ENCODE measurements around the gene NTRK2.

The NTRK2 gene

GRCh38 chr9:84785792-84786547 is 116.4 kb downstream of the NTRK2 start:
- no peak for DNase-seq

- no peak for DNase-seq
Measured at GRCh38 chr9:84788803-84789462, 119.4 kb downstream of the NTRK2 start.

GRCh38 chr9:84789463-84789830 is 119.9 kb downstream of the NTRK2 start:
- no peak for DNase-seq

GRCh38 chr9:84791643-84792042 is 122.1 kb downstream of the NTRK2 start:
- no peak for DNase-seq

GRCh38 chr9:84793251-84793650 is 123.7 kb downstream of the NTRK2 start:
- no peak for DNase-seq

DNA sequence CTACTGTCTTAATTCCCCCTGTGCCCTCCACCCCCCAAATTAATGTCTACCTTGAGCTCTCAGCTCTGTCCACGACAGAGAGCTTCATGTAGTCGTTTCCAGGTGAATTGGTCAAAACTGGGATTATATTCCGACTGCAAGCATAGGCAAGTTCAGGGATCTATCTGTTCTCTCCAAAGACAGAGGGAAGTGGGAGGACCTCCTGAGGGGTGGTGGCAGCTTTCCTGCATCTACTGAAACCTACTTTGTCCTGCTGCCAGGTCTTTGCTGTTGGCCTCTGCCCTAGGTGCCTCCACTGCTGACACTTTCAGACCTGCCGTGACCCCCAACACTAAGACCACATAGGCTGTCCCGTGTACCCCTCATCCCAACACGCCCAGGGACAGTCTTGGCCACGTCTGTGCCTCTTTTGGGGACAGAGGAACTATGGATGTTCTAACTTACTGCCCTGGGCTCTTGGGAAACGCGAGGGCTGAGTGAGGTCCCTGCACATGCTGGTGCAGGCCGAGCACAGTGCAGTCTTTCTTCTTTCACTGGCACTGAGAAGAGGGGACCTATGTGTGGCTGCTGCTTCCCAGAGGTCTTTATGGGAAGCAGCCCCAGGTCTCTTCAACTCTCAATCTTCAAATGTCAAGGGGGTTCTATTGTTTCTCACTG is 125.6 kb downstream of the NTRK2 start:
- no peak for DNase-seq

DNA sequence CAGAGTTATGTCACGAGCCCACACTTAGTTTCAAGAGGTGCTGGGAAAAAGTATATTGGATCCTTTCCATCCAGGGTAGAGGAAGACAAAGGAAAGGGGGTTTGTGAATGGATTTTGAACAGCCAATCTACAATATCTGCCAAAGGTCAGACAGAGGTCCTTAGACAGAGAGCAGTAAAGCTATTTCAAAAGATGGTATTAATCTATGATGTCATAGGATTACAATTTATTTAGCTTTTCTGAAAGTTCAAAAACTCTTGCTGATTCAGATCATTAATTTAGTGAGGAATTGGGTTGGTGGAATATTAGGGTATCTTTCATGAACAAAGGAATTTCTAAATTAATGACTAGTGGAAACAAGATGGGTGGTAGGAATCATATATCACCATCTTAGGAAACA is 126.9 kb downstream of the NTRK2 start:
- DNase-seq = no peak

DNA sequence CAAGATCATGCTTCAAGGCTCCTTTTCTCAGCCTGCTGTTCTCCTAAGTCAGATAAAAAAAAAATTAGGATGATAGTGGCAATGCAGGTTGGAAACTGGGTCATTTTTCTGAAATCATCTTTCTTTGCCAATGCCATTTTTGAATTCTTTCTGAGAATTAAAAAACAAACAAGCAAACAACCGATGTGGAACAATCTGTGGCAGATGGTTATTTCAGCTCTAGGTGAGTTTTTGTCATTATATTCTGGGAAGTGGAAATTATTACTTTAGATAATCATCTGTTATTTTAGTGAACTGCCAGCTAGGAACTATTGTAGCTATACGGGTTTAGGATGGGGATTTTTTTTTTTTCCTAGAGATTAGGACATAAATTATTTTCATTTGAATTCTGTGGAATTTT is 129.7 kb downstream of the NTRK2 start:
- no peak for DNase-seq

- DNase-seq = no peak
Measured at GRCh38 chr9:84804951-84805694, 135.6 kb downstream of the NTRK2 start.

DNA sequence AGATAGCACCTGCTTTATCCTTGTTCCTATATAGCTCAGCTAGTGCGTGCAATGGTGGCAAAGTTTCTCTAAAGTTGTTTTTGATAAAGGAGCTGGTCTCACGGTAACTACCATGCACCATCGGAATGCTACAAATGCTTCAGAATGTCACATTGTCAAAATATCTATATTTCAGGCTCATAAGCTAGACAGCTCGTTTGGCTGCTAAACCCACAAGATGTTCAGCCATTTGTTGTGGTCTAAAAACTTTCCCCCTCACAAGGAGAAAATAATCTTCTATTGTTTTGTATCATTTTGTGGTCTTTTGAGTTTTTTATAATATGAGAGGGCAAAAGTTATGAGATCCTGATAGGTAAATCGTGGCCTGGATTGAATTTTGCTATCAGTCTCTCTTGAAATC is 137.9 kb downstream of the NTRK2 start:
- DNase-seq = no peak

- no peak for DNase-seq
Measured at GRCh38 chr9:84807870-84808390, 138.4 kb downstream of the NTRK2 start.

GRCh38 chr9:84808416-84808815 is 138.9 kb downstream of the NTRK2 start:
- DNase-seq = no peak

GRCh38 chr9:84811072-84811750 is 141.7 kb downstream of the NTRK2 start:
- DNase-seq = no peak

DNA sequence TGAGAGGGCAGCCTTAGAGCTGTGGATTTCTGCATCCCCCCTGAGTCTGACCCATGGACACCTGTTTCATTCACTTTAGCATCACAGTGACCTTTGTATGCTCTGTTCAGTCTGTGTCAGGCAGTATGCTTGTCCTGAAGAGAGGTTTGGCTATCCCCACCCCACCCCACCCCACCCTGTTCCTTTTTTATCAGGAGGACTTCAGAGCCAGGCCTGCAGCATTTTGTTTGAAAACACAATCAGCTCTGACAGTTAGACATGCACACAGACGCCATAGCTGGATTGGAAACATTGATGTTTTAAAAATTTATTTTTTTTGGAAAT is 142.2 kb downstream of the NTRK2 start:
- no peak for DNase-seq

- DNase-seq = no peak
Measured at GRCh38 chr9:84812355-84812754, 142.8 kb downstream of the NTRK2 start.

GRCh38 chr9:84812847-84813246 is 143.3 kb downstream of the NTRK2 start:
- DNase-seq = no peak

GRCh38 chr9:84815554-84815953 is 146.0 kb downstream of the NTRK2 start:
- no peak for DNase-seq

DNA sequence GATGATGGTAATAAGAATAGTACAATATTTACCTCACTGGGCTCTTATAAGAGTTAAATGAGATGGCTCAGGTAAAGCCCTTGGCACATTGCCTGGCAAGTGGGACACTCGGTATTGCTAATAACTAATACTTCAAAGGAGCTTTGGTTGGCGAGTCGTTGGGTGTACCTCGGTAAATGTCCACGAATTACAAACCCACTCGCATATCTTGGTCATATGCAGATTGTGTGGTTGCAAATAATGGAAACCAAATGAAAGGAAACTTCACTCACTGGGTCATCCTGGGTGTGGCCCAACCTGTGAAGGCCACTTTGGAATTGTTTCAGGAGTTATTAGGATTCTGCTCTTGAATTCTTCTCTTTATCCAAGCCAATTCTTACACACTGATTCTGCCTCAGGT is 147.5 kb downstream of the NTRK2 start:
- no peak for DNase-seq

GRCh38 chr9:84818791-84819190 is 149.3 kb downstream of the NTRK2 start:
- DNase-seq = no peak

DNA sequence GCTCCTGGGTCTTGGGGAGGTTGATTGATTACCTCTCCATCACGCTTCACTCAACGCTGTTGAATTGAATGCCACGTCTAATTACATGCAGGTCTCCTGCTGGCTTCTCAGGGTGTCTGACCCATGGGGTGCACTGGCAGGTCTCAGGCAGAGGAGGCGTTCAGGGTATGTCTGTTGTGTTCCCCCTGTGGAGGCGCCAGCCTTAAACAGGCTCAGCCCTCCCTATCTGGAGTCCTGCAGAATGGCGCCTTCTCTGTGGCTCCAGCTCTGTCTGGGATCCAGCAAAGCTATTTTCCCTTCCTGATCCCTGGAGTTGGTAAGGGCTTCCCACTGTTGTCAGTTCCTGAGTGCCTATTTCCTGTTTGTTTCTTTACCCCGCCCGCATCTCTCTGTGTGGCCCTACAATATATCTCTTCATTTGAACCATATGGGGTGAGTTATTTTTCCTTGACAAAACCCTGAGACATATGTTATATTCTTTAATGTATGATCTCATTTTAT is 150.0 kb downstream of the NTRK2 start:
- DNase-seq = no peak

DNA sequence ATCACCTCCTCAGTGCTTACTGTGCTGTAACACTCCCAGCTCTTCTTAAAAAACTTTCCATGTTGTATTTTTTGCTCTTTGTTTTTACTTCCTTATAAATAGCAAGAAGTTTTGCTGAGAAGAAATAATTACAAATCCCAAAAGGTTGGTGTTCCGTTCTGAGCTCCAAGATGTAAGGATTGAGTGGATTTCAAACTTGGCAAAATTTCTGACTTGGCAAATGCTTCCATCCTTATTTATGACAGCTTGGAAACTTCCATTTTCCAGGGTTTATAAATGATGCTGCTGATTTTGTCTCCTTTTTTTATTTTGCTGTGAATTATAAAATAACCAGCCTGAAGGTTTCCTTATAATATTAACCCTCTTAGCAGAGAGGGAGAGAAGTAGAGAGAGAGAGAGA is 151.9 kb downstream of the NTRK2 start:
- DNase-seq = no peak

DNA sequence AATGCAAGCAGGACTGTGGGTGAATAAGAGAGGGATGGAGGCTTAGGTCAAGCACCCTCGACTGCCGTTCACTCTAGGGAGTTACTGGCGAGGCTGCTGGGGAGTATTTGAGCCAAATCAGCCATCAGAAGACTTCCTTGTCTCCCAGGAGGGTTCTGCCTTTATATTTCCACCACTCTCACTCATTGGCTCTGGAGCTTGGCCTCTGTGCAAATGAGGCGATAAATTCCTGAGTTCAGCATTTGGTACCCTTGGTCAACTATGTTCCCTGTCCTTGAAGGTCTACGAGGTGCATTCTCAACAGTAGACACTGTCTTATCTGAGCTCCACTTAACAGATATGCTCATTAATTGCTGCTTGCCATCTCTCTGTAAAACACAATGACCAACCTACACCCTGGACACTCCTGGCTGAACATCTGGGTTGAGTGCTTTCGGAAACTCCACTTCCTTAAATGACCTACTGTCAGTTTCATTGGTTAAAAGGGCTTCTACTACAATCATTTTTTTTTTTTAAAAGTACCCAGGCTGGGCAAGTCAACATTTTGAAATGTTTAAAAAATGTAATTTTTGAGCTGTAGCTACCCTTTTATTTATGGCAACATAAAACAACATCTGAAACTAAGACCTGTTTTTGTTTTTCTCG is 153.2 kb downstream of the NTRK2 start:
- no peak for DNase-seq
